Psoas muscle (tissue), 8 donors: Measurements from ENCODE around the gene CBFB. TPM values are rescaled to one million over a fixed set of nuclear protein-coding genes. Genes with fewer than 3 reads are reported as not detected.

Experiments used
- ATAC-seq, 4 donors: fragments of 200-7000 bp; cut with Tn5 transposase; one replicate each; pipeline ENCODE4 v1.9.1; 2020; ENCODE audit warnings: moderate library complexity in 3 of 4, mild to moderate bottlenecking in 2 of 4
- DNase-seq, 2 donors: peaks; one replicate each; pipeline ENCODE4 v3.0.0-alpha.2; 2020
- H3K27ac ChIP-seq: fragments of 200-600 bp; one replicate; pipeline ENCODE4 v1.8.0; 2022
- H3K27me3 ChIP-seq, 3 donors: fragments of 200-600 bp in 1 of 3; one replicate each; pipeline versions ENCODE4 v1.6.1 to v1.8.0; 2013 to 2022; ENCODE audit warnings: low read length in 2 of 3, mild to moderate bottlenecking in 2 of 3, moderate library complexity in 1 of 3; ENCODE audit not compliant: insufficient read depth in 3 of 3
- H3K36me3 ChIP-seq, 2 donors: fragments of 200-600 bp in 1 of 2; one replicate each; pipeline versions ENCODE4 v1.6.1 to v1.8.0; 2013 to 2022; ENCODE audit warnings: low read depth in 1 of 2, mild to moderate bottlenecking in 1 of 2, moderate library complexity in 1 of 2; ENCODE audit not compliant: insufficient read depth in 1 of 2
- H3K4me1 ChIP-seq: fragments of 200-600 bp; one replicate; pipeline ENCODE4 v1.8.0; 2022
- H3K4me3 ChIP-seq: fragments of 200-600 bp; one replicate; pipeline ENCODE4 v1.8.0; 2022; ENCODE audit warnings: mild to moderate bottlenecking
- H3K9me3 ChIP-seq: fragments of 200-600 bp; one replicate; pipeline ENCODE4 v1.8.0; 2022
- WGBS, 3 donors: extraction: QIAGEN DNeasy Blood & Tissue Kit; methylation state at CpG; one replicate each; pipeline versions ENCODE4 v1.1.6 to v1.1.7; 2013; 5-methylcytosine and 5-hydroxymethylcytosine counted together
- intact Hi-C, 2 donors: fragments of 100-400 bp; cut with DNase I; formaldehyde crosslinking; loops; one replicate each; pipeline versions ENCODE4 v1.11.0 to v1.14.2; 2022
- polyA plus RNA-seq, 3 donors: library from polyadenylated mRNA; stranded (reverse); fragments of 200-250 nt; gene quantifications; one replicate each; pipeline ENCODE4 v1.2.3, GENCODE V29; 2013
- total RNA-seq, 4 donors: library from RNA; stranded (reverse); fragmentation: NEBNext Ultra II Directional in 2 of 4; extraction: Animal tissue kit (Norgen Biotek cat#: 25700) in 2 of 4; gene quantifications; one replicate each; pipeline versions ENCODE4 v1.2.1 to v1.2.4, GENCODE V29; 2021 to 2023
- TF ChIP-seq, protein P1 (sequence below): fragments of 200-600 bp; IDR thresholded peaks from one replicate; pipeline ENCODE4 v1.8.0; 2022; ENCODE audit warnings: antibody characterized with exemption
- donor health status: healthy with polysubstance abuse.
- donor health status: DM: no; HTN: no; CAD: no; lungs with moderate emphysema.
- donor health status: Bipolar disorder and iron deficiency.
- donor health status: healthy.
- donor health status: DM: yes; HTN: yes; CAD: no.
- donor health status: DM: no; HTN: no; CAD: no.
- donor health status: DM: no; HTN: no; CAD: no.
- donor health status: DM: yes; HTN: yes; CAD: no.

The CBFB gene
- total and polyA plus RNA-seq, 7 donors = 24.3 to 66.1 (median 51.4) TPM

DNA sequence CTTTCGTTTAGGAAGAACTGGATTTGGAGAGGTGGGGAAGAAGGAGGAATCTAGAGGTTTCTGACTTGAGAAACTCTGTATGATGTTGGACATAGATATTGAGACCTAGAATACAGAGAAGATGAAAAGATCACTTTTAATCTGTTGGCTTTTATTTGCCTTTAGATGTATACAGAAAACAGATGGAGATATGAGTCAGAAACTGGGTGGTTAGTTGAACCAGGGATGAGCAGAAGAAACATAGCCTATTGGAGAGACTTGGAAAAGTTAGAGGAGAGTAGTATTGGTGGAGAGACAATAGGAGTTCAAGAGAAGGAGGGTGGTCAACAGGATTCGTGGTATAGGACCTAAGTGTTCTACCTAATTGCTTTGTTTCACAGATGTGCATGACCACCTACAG lies 85.8 kb downstream of the CBFB start:
- DNase-seq = no peak
- Histone ChIP-seq H3K36me3 (peaks cover 0 to 22% of the 10 kb centered on the region in 2 donors), H3K4me1 (peaks cover 33% of the 10 kb centered on the region), H3K27ac (no peak overlapping the region), H3K27me3 (no peaks in the 10 kb centered on the region), H3K4me3 (no peak overlapping the region), H3K9me3 (no peaks in the 10 kb centered on the region)
- no peak for ATAC-seq
- 65 to 78% (median 77%) methylated on average over 2 of the region's 2 CpGs for WGBS, 3 donors
- intact Hi-C loops = loop anchor here in 1 of 2 donors (5.0 kb wide), 1 partner anchor 43 kb away; the partner anchor contains the start of genes FBXL8 and TRADD
- TF ChIP-seq, protein P1, sequence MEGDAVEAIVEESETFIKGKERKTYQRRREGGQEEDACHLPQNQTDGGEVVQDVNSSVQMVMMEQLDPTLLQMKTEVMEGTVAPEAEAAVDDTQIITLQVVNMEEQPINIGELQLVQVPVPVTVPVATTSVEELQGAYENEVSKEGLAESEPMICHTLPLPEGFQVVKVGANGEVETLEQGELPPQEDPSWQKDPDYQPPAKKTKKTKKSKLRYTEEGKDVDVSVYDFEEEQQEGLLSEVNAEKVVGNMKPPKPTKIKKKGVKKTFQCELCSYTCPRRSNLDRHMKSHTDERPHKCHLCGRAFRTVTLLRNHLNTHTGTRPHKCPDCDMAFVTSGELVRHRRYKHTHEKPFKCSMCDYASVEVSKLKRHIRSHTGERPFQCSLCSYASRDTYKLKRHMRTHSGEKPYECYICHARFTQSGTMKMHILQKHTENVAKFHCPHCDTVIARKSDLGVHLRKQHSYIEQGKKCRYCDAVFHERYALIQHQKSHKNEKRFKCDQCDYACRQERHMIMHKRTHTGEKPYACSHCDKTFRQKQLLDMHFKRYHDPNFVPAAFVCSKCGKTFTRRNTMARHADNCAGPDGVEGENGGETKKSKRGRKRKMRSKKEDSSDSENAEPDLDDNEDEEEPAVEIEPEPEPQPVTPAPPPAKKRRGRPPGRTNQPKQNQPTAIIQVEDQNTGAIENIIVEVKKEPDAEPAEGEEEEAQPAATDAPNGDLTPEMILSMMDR = no peak

DNA sequence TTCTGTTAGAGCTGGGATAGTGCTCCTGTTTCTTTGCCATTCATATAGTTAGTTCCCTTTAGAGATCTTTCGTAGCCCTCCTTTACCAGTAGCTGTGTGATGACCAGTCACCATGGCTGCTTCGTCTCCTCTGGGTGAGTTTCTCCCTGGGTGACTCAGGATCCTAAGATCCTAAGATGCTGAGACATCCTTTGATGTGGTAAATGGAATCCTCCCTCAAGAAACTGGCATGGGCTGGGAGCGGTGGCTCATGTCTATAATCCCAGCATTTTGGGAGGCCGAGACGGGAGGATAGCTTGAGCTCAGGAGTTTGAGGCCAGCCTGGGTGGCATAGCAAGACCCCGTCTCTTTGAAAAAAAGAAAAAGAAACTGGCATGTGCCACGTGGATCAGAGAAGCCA lies 86.7 kb downstream of the CBFB start:
- peaks cover 31% of the 10 kb centered on the region for H3K4me1 ChIP-seq
- no peak overlapping the region for H3K4me3 ChIP-seq
- peaks cover 0 to 31% of the 10 kb centered on the region in 2 donors for H3K36me3 ChIP-seq
- intact Hi-C loops = loop anchor here in 1 of 2 donors (5.0 kb wide), 1 partner anchor 42 kb away; the partner anchor contains the start of genes FBXL8 and TRADD
- peak in 2 of 4 donors; percentile 46 to 47 for ATAC-seq
- no peaks in the 10 kb centered on the region for H3K9me3 ChIP-seq
- WGBS, 3 donors = 82 to 85% (median 84%) methylated on average over 7 of the region's 7 CpGs
- TF ChIP-seq, protein P1 = no peak
- H3K27me3 ChIP-seq = no peaks in the 10 kb centered on the region
- DNase-seq = no peak
- no peak overlapping the region for H3K27ac ChIP-seq

DNA sequence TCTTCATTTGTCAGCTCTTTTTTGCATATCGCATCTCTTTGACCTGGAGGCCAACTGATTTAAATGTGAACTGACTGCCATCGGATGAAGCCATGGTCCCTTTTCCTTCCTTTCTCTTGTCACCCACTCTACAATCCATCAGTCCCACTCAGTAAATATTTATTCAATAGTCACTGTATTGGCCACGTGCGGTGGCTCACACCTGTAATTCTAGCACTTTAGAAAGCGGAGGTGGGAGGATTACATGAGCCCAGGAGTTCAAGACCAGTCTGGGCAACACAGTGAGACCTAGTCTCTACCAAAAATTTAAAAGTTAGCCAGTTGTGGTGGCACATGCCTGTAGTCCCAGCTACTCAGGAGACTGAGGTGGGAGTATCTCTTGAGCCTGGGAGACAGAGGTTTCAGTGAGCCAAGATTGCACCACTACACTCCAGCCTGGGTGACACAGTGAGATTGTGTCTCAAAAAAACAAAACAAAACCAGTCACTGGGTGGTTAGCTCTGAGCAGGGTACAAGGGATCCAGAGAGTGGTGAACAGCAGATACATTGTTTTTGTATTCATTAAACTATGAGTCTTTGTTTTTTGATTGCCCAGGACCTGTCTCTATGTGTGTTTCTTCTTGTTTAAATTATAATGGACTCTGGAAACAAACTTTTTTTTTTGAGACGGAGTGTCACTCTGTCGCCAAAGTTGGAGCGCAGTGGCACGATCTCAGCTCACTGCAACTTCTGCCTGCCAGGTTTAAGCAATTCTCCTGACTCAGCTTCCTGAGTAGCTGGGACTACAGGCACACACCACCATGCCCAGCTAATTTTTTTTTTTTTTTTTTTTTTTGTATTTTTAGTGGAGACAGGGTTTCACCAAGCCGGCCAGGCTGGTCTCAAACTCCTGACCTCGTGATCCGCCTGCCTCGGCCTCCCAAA lies 87.7 kb downstream of the CBFB start:
- Histone ChIP-seq H3K4me1 (peaks cover 21% of the 10 kb centered on the region), H3K9me3 (no peaks in the 10 kb centered on the region), H3K36me3 (peaks cover 0 to 34% of the 10 kb centered on the region in 2 donors), H3K27ac (peak overlapping the region; percentile 67), H3K27me3 (no peaks in the 10 kb centered on the region), H3K4me3 (no peak overlapping the region)
- WGBS, 3 donors = 59 to 82% (median 70%) methylated on average over 13 of the region's 13 CpGs
- DNase-seq (no peak), ATAC-seq (peak in 3 of 4 donors; percentile 35 to 55 (median 39))
- intact Hi-C loops = loop anchor here in 1 of 2 donors (5.0 kb wide), 1 partner anchor 41 kb away; the partner anchor contains the start of genes FBXL8 and TRADD
- TF ChIP-seq, protein P1 = no peak

DNA sequence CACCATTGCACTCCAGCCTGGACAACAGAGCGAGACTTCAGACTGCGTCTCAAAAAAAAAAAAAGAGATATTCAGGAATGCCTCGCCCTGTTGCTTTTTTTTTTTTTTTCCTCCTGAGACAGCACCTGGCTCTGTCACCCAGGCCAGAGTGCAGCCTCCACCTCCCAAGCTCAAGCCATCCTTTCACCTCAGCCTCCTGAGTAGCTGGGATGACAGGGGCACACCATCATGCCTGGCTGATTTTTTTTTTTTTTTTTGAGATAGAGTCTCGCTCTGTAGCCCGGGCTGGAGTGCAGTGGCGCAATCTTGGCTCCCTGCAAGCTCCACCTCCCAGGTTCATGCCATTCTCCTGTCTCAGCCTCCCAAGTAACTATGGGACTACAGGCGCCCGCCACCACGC lies 88.8 kb downstream of the CBFB start:
- peaks cover 0 to 42% of the 10 kb centered on the region in 2 donors for H3K36me3 ChIP-seq
- intact Hi-C loops = loop anchor here in 1 of 2 donors (5.0 kb wide), 1 partner anchor 40 kb away; the partner anchor contains the start of genes FBXL8 and TRADD
- 93 to 100% (median 98%) methylated on average over 4 to 9 of the region's 9 CpGs for WGBS, 3 donors

More for the DNA sequence above, 88.8 kb downstream of the CBFB start:
- Histone ChIP-seq H3K9me3 (no peaks in the 10 kb centered on the region), H3K27ac (no peak overlapping the region), H3K4me1 (peaks cover 17% of the 10 kb centered on the region), H3K4me3 (no peak overlapping the region), H3K27me3 (no peaks in the 10 kb centered on the region)
- TF ChIP-seq, protein P1 = no peak
- no peak for ATAC-seq
- no peak for DNase-seq
